CD4-positive, alpha-beta T cell treated with Interleukin-2 at 100 ng/mL for 4 hours (primary cell): ENCODE results near the gene MEG3.

Experiments used
- DNase-seq: peaks from one replicate; pipeline ENCODE4 v3.0.0-alpha.2; 2020; ENCODE audit warnings: low spot score

MEG3 gene

DNA sequence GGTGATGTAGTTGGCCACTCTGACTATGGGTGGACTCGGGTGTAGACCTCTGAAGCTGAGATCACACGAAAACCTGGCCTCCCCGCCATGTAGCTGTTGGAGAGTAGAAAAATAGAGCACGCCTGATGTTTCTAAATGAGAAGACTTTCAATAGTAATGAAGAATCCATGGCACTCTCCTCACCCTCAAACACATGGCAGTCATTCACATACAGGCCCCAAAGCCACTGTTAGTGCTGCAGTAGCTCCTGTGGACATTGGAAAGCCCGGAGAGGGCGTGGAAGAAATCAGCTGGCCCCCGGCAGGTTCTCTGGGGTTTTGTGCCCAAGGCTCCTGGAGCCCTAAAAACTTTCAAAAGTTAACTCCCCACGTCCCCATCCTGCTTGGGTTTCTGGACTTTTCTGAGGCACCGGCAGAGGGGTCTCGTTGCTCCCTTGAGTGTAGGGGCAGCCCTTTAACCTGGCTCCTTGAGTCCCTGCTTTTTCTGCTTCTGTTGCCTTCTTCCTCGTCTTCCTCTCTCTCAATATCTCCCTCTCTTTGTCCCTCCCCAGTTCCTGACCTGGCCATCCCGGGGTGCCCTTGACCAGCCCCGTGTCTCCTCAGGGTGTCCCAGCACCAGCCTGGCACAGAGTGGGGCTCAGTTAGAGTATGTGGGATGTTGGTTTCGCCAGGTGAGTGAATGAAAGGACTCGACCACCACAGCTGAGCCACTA lies 8.3 kb downstream of the MEG3 start:
- no peak for DNase-seq

DNA sequence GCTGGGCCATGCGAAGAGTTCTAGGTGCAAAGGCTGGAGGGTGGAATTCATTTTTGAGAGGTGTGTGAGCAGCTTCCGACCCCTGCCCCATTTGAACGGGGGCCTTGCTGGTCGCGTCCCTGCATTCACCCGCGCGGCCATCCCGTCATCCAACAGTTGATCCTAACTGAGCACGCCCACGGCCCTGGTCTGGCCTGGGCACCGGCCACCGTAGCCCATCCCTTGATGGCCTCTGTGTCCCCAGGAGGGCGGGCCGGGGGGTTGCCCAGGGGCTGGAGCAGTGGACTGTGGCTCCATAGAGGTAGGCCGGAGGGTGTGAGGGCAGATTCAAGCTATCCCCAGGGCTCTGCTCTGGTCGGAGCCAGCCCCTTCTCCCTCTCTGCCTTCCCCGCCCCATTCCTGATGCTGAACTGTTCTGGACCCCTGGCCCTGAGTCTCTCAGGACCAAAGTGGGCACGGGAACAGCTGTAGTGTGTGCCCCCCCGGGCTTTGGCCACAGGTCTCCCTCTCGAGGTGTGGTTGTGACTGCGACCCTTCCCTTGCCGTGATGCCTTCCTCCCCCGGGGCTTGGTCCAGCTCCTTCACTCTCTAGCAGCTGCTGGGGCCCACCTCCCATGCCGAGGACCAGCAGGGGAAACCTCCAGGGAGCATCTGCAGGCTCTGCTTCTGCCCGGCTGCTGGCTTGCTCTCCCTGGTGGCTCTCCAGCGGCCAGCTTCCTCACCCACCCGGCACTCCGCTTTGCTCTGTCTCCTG lies 9.1 kb downstream of the MEG3 start:
- DNase-seq, result no peak

DNA sequence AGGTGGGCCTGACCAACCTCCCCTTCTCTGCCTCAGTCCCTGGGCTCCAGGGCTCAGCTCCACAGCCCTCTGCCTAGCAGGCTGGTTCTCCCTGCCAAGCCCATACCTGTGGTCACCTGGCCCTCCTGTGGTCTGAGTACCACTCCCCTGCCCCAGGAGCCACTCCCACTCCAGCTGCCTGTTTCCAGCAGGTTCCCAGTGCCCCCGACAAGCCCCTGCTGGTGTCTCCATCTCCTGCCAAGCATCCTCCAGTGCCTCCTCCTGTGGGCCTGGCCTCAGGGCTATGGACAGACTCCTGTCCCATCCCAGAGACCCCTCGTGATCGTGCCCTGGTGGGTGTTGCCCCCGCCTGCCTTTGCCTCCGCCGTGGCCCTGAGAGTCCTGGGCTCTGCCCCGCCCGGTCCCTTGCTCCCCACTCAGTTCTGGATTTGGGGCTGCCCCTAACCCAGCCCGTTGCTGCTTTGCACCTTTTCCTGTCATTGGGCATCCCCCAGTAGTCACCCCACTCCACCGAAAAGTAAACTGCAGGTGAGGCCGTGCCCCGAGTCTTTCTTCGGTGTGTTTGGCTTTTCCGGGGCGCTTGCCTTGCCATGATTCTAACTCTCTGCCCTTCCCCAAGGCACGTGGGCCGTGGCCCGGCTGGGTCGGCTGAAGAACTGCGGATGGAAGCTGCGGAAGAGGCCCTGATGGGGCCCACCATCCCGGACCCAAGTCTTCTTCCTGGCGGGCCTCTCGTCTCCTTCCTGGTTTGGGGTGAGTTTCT lies 9.8 kb downstream of the MEG3 start:
- no peak for DNase-seq

DNA sequence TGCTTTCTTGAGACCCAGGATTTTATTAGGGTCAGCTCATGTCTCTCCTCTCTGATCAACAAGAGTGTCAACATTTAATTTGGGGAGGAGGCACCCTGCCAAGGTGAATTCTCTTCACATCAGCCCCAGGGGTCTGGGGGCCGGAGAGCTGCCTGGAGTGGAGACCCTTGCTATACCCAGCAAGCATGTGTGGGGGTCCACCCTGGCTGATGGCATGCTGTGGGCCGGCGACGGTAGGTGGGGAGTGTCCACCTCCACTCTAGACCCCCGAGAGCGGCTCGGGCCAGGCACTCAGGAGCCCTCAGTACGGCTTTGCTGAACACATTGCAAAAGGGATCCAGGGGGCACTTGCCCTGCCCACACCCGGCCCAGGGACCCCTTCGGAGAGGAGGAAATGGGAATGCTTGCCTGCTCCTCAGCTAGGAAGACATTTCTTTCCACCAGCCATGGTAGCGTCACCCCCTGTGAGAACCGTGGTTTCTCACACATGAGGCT lies 10.4 kb downstream of the MEG3 start:
- DNase-seq, result no peak

DNA sequence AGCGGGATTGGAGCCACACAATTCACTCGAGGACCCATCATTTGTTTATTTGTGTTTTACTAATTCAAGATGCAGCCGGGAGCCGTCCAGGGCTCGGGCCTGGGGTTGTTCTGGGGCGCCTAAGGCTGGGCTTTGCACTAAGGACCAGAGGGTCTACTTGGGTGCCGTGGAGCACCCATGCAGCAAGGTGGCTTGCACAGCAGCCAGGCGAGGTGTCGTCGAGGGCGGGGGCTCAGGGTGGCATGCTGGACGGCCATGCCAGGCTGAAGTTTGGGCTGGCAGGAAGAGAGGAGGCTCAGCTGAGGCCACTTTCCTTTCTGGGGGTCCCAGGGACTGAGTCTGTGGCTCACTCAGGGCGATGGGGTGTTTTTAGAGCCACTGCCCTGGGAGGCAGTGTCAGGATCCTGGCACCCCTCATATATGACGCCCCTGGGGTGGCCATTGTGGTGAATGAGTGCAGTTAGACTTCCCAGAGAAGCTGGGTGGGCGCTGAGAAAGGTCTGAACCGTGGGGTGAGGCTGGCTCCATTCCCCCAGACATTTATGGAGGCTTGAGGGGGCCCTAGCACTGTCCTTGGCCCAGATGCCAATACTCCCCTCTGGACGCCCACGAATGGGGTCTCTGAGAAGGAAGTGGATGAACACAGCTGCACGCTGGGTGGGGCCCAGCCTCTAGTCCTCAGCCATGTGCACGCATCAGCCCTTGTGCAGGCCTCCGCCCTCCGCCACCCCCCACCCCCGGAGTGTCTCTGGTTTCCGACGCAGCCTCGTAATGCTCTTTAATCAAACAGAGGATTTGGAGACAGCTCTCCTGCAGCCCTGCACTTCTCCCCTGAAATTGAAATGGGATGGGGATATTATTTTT lies 11.3 kb downstream of the MEG3 start:
- DNase-seq, result no peak

DNA sequence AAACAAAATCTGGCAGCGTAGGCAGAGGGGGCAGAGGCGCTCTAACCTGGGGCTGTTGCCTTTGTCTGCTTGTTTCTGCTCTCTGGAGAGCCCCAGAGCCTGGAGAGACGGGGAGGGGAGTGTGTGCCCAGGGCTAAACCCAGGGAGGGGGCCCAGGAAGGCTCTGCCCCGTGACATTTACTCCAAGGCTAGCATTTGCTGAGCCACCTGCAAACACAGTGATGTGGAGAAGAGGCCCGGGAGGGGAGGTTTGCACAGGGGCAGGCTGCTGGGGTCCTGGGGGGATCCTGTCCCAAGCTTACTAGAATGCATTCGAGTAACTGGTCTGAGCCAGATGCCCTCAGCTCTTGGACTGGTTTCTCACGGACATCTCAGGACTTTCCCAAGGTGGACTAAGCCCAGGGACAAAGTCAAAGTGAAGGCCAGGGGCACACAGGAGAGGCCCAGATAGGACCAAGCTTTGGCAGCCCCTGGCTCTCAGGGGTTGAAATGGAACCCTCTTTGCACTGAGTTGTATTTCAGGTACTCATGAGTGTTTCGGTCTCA lies 12.0 kb downstream of the MEG3 start:
- DNase-seq, result no peak

DNA sequence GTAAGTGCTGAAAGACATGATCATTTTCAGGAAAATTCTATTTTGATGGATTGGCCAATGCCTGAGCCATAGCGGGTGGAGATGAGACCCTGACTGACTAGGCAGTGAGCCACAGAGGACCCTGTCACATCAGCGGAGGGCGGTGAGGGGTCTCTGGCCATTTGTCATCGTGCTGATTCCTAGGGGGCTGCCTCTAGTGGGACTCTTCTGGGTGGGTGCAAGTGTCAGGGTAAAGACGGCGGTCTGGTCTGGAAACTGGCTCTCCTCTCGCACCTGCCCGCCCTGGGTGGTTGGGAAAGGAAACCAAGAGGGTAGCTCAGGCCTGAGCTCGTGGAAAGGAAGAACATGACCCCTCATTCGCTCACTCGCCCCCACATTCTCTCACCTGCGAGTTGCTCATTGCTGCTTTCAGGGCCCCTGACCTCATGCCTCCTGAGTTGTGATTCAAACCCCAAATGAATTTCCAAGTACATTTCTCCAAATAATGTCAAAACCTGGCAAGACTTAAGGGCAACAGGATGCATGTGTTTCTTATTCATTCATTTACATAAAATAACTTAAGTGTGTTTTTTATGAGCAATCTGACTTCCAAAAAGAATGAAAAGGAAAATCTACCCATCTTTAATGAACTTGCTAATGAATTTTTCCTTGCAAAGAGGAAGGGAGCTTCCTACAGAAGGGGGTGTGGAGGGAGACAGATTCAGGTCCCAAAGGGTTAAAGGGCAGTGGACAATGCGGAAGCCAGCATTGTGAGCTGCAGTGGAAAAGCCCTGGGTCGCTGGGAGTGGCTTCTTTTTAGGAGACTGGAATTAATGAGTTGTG lies 12.8 kb downstream of the MEG3 start:
- no peak for DNase-seq

DNA sequence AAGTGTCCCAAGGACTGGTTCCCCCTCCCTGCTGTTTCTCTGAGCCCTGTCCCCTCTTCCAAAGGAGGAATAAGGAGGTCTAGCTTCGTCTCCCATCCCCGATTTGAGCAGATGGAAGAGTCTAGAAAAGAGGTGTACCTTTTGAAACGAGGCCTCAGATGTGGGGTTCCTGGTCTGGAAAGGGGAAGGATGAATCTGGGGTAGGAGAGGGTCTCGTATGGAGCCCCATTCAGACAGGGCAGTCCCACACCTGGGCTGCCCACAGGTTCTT lies 13.3 kb downstream of the MEG3 start:
- DNase-seq, result no peak

DNA sequence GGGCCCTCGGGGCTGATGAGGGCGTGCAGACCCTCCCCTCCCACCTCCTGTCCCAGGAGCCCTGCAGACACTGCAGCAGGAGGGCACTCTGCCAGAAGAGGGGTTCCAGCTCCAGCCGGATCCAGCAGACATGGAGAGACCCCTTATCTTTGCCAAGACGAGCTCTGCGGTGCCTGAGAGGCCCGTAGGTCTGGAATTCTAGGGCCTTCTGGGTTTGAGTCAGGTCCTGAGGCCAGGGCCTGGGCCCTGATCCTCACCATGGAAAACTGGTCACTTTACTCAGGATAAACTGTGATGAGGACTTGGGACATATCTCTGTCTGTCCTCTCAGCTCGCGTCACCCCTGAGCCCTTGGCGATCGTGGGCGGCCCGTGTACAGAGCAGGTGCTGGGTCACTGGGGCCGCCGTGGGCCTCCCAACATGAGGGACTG lies 13.8 kb downstream of the MEG3 start:
- no peak for DNase-seq

DNA sequence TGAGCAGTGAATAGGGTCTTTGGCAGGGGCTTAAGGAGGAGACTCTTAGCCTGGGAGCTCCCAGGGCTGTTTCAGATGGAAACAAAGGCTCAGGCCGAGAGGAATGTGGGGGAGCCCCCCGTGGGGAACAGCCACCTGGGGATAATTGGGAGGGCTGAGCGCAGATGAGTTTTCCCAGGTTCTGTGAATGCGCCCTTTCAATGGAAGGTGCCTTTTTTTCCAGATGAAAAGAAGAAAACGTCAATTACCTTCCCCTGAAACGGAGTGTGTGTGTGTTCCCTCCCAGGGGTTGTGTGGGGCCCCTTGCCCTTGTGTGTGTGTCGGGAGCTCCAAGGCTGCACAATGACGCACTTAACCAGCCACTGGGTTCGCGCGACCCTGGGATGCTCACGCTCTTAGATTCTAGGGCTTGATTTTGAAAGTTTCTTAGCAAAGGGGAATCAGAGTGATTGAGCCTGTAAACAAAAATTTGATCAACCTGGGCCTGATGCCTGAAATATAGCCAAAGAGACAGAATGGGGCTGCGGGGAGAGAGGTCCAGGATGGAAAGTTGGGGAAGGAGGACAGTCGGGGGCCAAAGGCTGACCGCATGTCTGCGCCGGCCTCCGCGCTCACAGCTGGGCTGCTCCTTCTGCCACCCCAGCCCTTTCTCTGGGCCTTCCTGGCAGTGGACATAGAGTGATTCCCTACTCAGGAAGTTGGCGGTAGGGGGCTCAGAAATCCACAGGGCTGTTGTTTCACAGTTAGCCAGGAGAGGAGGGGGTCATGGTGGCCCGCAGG lies 14.6 kb downstream of the MEG3 start:
- DNase-seq, result no peak

DNA sequence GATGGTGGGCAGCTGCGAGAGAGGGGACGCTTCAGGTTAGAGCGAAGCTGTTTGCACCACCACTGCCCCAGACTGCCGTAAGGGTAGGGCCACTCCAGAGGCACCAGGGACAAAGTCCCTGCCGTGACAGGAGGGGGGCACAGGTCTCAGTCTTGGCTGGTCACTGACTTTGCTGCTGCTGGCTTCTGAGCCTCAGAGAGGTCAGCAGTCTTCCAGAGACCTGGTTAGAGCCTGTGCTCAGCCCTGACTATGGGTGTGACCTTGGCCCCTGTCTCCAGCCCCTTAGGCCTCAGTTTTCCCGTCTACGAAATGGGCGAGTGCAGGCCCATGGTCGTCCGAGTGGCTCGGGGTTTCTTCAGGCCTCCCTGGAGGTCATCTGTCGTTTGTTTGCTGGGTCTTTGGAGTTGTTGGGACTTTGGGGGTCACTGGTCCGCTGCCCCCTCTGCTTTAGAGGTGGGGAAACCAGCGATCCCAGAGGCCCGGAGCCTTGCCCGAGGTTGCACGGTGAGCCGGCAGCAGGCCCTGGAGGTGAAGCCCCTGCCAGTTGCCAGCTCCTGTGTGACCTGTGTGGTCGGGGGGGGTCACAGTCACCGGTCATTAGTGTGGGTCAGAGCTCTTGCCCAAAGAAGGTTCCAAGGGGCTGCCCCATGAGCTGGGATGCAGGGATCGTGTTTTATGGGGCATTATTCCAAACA lies 15.3 kb downstream of the MEG3 start:
- no peak for DNase-seq

DNA sequence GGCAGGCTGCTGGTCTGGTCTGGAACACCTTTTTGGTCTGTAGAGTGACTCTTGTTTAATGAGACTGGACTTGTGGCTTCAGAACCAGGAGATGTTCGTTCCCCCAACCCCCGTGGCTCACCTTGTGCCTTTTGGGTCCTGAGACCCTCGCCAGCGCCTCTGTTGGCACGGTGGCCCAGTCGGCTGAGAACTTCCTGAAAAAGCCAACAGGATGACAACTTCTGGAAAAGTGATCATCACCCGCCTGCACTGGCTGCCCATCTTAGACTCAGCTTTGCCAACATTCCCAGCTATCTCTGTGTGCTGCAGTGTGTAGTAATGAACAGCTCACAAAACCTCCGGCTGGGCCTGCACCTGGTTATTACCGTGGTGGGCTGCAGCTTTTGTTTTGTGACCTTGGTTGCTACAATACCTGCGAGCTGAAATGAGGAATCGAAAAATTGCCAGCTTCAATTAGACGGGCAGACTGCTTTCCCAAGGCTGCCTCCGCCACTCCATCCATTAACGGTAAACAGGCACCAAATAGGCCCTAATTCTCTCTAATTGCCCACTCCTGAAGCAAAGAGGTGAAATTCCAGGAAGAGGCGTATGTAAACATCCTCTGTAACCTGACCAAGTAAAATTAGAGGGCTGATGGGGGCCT lies 16.0 kb downstream of the MEG3 start:
- DNase-seq, result no peak

DNA sequence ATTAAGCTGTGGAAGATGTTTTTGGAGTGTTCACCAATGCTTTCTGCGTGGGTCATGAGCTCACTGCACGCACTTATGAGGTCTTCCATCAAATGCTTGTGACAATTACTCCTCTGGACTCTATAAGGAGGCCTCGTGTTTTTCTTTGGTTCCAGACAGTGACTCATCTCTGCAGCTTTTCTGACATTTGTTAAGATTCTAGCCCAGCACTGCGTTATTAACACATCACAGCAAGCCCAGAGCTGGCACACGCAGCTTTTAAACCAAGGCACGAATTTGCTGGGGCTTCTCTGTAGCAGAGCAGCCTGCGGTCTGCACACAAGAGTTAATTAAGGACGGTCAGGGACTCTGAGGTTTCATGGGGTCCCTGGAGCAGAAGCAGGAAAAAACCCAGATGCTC lies 16.9 kb downstream of the MEG3 start:
- DNase-seq, result no peak

DNA sequence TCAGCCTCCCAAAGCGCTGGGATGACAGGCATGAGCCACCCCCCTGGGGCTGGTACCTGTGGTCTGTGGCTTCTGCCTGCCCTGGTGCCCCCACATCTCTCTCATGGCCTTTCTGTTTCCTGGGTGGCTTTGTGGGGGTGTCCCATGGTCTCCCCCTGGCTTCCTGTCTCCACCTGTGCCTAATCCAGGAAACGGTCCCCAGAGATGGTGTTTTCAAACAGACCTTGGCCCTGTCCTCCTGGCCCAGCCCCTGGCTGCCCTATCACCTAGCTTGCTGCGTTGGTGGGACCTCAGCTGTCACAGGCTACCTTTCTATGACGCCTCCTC lies 18.1 kb downstream of the MEG3 start:
- DNase-seq, result no peak

DNA sequence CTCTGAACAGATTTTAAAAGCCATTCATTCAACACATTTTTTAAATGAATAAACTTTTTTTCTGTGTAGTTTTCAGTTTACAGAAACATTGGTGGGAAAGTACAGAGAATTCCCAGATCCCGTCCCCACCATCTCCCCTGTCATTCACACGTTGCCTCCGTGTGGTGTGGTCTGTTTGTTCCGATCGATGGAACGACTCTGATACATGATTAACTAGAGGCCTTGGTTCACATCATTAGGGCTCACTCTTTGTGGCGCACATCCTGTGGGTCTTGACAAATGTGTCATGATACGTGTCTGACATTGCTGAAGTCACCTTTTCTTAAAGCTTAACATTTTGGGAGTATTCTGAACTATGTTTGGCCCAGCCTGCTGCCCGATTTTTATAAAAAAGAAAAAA lies 18.5 kb downstream of the MEG3 start:
- DNase-seq, result no peak

DNA sequence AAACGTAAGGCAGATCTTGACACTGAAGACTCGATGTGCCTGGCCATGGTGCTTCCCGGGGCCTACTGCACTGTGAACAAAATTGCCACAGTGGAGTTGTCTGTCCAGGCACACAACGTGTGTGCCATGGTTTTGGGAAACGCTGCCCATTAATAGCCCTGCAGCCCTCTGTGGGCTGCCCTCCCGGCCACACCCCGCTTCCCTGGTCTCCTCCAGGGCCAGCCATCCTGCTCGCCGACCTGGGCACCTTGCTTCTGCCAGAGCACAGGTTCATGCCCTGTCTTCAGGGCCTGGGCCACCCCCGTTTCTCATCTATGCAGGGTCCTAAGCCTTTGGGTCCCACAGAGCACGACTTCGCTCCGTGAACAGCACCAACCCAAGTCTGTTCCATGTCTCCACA lies 18.9 kb downstream of the MEG3 start:
- DNase-seq, result no peak

DNA sequence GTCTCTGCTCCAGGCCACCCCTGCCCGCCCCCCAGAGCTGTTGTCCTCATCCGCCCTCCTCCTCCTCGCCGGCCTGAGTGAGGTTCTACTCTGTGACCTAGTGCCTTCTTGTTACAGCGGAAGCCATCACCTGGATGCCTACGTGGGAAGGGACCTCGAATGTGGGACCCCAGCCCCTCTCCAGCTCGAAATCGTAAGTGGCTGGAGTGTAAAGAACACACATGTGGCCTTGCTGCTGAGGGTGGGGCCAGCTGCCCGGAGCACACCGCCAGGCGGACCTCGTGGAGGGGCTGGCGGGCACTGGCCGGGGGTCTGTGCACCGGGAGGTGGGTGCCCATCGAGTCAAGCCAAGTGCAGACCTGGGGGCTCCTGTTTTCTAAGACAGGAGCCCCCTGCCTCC lies 19.4 kb downstream of the MEG3 start:
- no peak for DNase-seq

DNA sequence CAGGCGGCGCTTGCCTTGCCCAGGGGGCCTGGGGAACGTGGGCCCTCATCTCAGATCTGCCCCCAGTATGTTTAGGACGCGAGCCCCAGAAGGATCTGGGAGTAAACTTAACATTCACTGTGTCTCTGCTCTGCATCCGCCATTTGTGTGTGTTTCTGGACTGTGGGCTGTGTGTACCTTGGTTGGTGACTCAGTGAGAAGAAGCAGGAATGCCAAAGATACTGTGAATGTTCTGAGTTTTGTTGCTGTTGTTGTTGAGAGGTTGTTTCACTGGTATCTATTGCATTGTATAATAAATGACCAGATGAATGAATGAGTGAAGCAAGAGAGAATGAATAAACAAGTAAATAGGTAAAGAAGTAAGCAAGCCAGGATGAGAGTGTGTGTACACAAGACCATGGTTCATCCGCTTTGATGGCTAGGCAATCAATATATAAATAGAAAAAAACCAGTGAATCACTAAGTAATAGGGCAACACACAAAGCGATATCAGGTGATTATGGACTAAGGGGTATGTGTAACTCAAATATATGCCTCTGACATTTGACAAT lies 20.5 kb downstream of the MEG3 start:
- DNase-seq, result no peak
